ENCODE data around the gene TBRG4. TPM values are rescaled to one million over a fixed set of nuclear protein-coding genes. Genes with fewer than 3 reads are reported as not detected.

Gene TBRG4
- polyA plus RNA-seq, 4 donors, result 31.7 to 63.4 (median 49.3) TPM

GRCh38 chr7:45061352-45061751 lies 50.1 kb downstream of the TBRG4 start:
- no peak for DNase-seq (ENCODE audit: low read depth in 4 of 4, low spot score in 3 of 4)

GRCh38 chr7:45060295-45060694 lies 51.2 kb downstream of the TBRG4 start:
- no peak for DNase-seq (ENCODE audit: low read depth in 4 of 4, low spot score in 3 of 4)

GRCh38 chr7:45057878-45058277 lies 53.6 kb downstream of the TBRG4 start:
- no peak for DNase-seq (ENCODE audit: low read depth in 4 of 4, low spot score in 3 of 4)

- DNase-seq (ENCODE audit: low read depth in 4 of 4, low spot score in 3 of 4), result no peak
Measured at GRCh38 chr7:45055594-45056219, 55.8 kb downstream of the TBRG4 start.

- no peak for DNase-seq (ENCODE audit: low read depth in 4 of 4, low spot score in 3 of 4)
Measured at GRCh38 chr7:45055016-45055415, 56.5 kb downstream of the TBRG4 start.

GRCh38 chr7:45054442-45054841 lies 57.1 kb downstream of the TBRG4 start:
- no peak for DNase-seq (ENCODE audit: low read depth in 4 of 4, low spot score in 3 of 4)

- no peak for DNase-seq (ENCODE audit: low read depth in 4 of 4, low spot score in 3 of 4)
Measured at GRCh38 chr7:45053941-45054340, 57.6 kb downstream of the TBRG4 start.

GRCh38 chr7:45053401-45053800 lies 58.1 kb downstream of the TBRG4 start:
- DNase-seq (ENCODE audit: low read depth in 4 of 4, low spot score in 3 of 4), result no peak

- no peak for DNase-seq (ENCODE audit: low read depth in 4 of 4, low spot score in 3 of 4)
Measured at GRCh38 chr7:45052011-45052410, 59.5 kb downstream of the TBRG4 start.

GRCh38 chr7:45050198-45050597 lies 61.3 kb downstream of the TBRG4 start:
- no peak for DNase-seq (ENCODE audit: low read depth in 4 of 4, low spot score in 3 of 4)

Other genes with a start within 250 kb of the TBRG4 start
- gene PURB, start 226.2 kb downstream of the TBRG4 start, polyA plus RNA-seq (ENCODE audit: insufficient read length in 4 of 4), result 10 to 100 TPM; 28.4 to 36.4 (median 33.2) TPM
- gene MYO1G, start 132.7 kb downstream of the TBRG4 start, polyA plus RNA-seq (ENCODE audit: insufficient read length in 4 of 4), result under 1 TPM; 0.42 to 0.90 (median 0.66) TPM
- 10 to 100 TPM; 24.9 to 30.3 (median 28.0) TPM for gene CCM2, start 111.5 kb downstream of the TBRG4 start, polyA plus RNA-seq (ENCODE audit: insufficient read length in 4 of 4)
- gene NACAD, start 22.7 kb downstream of the TBRG4 start, polyA plus RNA-seq (ENCODE audit: insufficient read length in 4 of 4), result 1 to 10 TPM; 8.5 to 10.0 (median 9.0) TPM
- 10 to 100 TPM in 2 of 4 donors, 1 to 10 TPM in 2; 4.7 to 11.4 (median 9.2) TPM for gene RAMP3, start 46.1 kb upstream of the TBRG4 start, polyA plus RNA-seq (ENCODE audit: insufficient read length in 4 of 4)